AG20443 (cell line): Measurements from ENCODE around the gene GNAS-AS1.

Source experiments
- DNase-seq: peaks from one replicate; pipeline ENCODE4 v3.0.0; 2012; ENCODE audit warnings: low spot score, mixed read lengths

The GNAS-AS1 gene

GRCh38 chr20:58884966-58885365 lies 34.3 kb upstream of the GNAS-AS1 start:
- DNase-seq = no peak

GRCh38 chr20:58883241-58883691 lies 32.6 kb upstream of the GNAS-AS1 start:
- peak; percentile 58 for DNase-seq

DNA sequence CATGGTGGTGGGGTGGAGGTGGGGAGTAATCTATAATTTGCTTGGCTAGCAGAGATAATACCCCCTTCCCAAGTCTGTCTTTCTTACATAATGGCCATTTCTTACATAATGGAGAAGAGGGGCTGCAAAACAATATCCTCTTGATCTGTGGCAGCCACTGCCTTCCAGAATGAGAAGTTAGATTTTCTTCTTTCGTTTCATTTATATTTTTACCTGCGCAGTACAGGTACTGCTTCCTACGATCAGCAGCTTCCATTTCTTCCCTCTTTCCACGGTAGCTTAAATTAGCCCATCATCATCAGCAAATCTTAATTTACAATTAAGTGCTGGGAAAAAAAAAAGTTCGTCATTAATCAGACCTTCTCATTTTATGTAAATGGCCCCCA lies 32.0 kb upstream of the GNAS-AS1 start:
- DNase-seq = no peak

- DNase-seq = no peak
These were observed 30.5 kb upstream of the GNAS-AS1 start for GRCh38 chr20:58880994-58881752.

DNA sequence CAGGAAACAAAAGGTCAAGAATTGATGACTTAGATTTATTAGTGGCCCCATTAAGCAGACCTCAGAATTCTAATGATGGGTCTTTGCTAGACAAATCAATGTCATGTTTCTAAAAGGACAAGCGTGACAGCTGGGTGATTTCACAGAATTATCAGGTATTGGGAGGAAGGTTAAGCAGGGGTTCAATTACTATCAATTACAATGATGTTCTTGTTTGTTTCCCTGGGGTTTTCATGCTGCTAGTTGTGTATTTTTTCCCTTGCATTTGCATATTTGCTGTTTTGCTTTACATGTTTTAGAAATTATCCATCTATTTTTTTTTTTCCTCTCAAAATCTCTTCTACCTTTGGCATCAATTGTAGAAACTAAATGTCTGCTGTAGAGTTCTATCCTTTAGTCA lies 29.7 kb upstream of the GNAS-AS1 start:
- no peak for DNase-seq

- no peak for DNase-seq
These were observed 27.7 kb upstream of the GNAS-AS1 start for GRCh38 chr20:58878399-58878798.

DNA sequence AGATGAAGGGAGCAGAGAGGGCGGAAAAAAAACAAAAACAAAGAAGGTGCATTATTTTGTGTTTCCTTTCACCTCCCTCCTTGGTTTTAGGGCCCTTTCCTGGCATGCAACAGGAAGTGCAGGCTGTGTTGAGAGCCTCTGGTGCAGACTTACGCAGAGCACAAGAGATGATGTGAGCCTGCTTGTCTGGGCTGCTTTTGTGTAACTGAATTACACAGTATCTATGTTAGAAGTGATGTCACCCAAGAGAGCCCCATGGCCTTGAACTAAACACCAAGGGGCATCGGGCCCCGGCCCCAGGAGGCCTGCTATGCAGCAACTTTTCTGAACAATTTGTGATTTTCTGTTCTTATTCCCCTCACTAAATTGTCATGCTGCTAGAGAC lies 27.3 kb upstream of the GNAS-AS1 start:
- no peak for DNase-seq

DNA sequence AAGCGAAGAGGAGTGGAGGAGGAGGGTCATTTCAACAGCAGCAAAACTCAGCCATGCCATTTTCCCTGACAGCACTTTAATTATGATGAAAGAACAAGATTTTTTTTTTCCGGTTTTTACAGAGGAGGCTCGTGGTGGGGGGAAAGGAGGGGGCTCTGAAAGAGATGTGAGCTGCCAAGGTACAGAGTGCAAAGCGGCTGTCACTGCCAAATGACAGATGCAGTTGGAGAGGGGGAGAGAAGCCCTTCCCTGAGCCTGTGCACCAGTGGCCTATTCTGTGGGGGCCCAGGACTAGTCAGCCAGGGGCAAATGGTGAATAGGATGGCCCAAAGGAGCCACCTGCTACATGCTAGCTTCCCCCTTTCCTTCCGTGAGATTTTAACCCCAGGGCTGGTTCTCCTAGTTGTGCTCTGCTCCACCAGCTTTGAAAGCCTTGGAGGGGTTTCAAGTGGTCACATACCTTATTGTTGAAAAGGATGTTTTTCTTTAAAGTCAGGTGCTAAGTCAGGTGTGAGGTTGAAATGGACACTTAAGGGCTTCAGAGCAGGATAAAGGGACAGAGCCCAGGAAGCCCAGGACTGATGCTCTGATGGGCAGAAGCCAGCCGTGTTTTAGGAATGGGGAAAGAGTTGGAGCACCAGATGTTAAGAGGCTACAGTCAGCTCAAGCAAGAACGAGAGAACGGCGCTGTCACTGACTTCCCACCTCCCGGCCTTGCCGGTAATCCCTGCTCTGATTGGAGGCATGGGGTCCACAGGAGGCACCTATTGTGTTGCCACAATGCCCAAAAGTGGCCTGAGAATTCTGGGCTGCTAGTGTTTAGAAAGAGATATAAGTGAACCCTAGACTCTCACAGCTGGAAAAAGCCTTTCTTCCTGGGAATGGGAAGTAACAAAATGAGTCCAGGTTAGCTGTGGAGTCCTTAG lies 26.6 kb upstream of the GNAS-AS1 start:
- no peak for DNase-seq

- DNase-seq = no peak
These were observed 25.7 kb upstream of the GNAS-AS1 start for GRCh38 chr20:58876437-58876836.

DNA sequence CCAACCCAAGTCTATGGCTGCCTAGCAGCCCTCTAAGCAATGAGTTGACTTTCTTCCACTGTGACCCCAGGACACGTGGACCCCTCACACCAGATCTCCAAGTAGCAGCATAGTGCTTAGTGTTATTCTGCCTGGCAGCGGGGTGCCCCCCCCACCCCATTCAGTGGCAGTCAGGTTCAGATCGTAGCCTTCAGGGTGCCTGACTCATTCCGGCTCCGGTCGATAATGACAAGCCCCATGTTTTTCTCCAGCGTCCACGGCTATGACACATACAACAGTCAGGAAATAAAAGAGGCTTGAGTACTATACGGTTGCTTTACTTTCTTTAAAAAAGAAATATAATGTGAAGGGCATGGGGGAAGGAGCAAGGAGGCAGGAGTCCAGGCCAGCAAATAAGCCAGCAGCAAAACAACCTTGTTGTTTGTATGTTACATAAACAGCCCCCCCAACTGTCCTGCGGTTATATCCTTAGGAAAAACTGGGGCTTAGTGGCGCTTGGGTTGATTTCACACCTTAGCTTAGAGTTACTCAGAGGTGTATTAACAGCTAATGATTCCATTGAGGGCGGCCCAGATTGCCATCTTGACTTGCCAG lies 24.9 kb upstream of the GNAS-AS1 start:
- DNase-seq = no peak

DNA sequence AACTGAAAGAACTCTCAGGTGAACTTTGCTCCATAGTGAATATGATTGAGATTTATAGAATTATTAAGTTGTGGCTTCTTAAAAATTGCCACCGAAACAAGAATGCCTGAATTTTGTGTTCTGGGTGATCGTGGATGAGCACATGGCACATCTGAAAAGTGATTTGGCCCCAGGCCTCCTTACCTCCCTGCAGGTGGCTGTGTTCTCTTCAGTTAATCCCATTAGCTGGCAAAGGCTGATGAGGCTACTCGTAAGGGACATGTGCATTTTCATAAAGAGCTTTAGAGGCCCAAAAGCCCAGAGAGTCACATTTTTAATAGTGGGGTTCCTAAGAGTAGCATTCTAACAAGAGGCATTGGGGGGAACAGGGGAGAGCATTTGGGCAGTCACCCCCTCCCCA lies 24.4 kb upstream of the GNAS-AS1 start:
- no peak for DNase-seq

DNA sequence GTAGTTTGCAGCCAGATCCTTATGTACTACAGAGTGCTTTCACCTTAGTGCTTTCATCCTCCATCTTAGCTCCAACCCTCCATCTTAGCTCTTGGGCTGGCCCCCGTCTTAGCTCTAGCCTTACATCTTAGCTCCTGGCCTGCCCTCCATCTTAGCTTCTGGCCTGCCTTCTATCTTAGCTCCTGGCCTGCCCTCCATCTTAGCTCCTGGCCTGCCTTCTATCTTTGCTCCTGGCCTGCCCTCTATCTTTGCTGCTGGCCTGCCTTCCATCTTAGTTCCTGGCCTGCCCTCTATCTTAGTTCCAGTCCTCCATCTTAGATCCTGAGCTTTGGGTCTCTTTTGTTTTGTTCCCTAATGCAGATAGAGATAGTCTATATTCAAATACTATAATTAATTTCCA lies 23.8 kb upstream of the GNAS-AS1 start:
- DNase-seq = no peak

DNA sequence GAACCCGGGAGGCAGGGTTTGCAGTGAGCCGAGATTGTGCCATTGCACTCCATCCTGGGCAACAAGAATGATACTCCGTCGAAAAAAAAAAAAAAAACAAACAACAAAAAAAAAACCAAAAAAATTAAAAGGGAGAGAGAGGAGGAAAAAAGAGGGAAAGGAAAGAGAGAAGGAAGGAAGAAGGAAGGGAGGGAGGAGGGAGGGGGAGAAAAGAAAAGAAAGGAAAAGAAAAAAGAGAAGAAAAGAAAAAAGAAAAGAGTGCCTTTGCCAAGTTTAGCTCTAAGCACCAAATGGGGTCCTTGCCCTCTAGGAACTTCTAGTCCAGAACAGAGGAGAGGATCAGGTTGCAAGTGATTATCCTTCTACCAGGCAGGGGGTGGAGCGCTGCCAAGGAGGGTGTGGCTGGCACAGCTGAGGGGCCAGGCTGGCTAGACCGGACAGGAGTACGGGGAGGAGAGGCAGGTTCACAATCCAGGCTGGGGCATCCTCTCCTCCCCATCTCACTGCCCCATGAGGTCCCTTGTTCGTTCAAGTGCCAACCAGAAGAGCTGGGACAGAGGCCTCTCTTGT lies 20.9 kb upstream of the GNAS-AS1 start:
- DNase-seq = no peak

DNA sequence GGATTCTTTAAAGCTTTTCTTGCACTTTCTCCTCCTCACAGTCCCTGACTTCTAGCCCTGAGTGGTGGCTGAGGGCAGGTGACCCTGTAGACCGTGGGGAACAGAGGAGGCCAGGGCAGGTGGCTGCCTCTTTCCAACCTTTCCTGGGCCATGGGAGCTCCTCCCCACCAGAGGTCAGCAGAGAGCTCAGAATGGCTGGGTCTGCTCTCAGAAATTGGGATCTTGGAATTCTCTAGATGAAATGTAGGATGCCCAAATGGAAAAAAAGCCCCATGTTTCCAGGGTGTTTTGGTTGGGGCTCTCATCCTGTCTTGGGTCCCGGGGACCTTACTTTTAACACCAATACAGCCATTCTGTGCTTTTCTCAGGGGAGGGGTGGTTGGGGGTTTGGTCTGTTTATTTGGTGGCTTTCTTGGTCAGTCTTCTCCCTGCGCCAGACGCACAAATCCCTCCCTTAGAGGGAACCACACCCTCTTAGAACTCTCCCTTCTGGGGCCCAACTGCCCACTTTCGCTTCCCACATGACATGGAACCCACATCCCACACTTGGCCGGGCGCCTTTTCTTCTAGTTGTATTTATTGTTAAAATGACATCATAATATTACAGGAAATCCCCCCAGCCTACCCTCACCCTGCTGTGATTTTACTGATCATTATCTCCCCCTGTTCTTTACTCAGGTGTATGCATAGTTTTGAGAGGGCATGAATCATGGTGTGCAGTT lies 19.8 kb upstream of the GNAS-AS1 start:
- DNase-seq = peak; percentile 86

GRCh38 chr20:58869662-58870227 lies 19.0 kb upstream of the GNAS-AS1 start:
- DNase-seq = no peak

DNA sequence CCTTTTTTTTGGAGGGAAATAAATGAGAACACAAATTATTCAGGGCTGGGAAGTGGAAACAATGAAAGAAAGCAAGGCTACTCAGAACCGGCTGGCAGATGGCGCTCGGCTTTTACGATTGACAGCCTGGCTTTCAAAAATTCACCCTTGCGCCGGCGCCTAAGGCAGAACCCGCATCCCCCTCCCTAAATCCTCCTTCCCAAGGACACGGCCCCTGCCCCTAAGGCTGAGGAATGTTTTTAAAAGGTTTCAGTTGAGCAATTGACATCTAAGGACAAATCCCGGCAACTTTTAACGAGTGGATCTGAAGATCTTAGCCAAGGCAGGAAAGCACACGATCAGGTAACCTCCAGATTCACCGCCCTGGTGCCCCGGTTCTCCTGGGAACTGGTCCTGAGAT lies 18.1 kb upstream of the GNAS-AS1 start:
- DNase-seq = no peak

GRCh38 chr20:58867211-58867610 lies 16.5 kb upstream of the GNAS-AS1 start:
- peak; percentile 63 for DNase-seq

GRCh38 chr20:58865843-58866242 lies 15.1 kb upstream of the GNAS-AS1 start:
- no peak for DNase-seq

GRCh38 chr20:58864346-58864745 lies 13.6 kb upstream of the GNAS-AS1 start:
- DNase-seq = no peak

GRCh38 chr20:58863044-58863790 lies 12.5 kb upstream of the GNAS-AS1 start:
- no peak for DNase-seq
